ENCODE results near the gene WWOX. TPM values are rescaled to one million over a fixed set of nuclear protein-coding genes. Genes with fewer than 3 reads are reported as not detected.

The WWOX gene
- total and polyA plus RNA-seq, 7 donors: 7.1 to 46.8 (median 16.1) TPM

DNA sequence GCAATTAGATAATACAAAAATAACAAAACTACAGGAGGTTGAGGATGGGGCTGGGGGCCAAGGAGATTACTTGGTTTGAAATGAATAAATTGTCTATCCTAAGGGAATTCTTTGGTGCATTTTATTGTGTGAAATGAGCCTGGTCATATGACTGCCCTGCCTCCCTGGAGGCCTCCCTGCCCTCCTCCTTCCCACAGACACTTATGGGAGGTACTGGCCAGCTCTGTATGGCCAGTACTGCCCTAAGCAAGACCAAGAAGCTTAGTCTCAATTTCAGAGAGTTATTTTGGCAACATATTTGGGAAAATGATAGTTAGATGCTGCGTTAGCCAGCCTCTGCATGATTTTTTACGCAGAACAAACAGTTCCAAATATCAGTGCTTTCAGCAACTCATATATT lies 511.9 kb downstream of the WWOX start:
- Histone ChIP-seq H3K4me1 (peaks cover 0 to 29% (median 16%) of the 10 kb centered on the region in 4 donors), H3K4me3 (no peak overlapping the region), H3K9me3 (no peaks in the 10 kb centered on the region), H3K36me3 (no peaks in the 10 kb centered on the region), H3K27ac (no peak overlapping the region), H3K27me3 (no peaks in the 10 kb centered on the region)
- intact Hi-C loops (cut with DNase I): no loop called here
- 97 to 100% methylated on average over 2 of the region's 2 CpGs for WGBS, 2 donors
- no peak for TF ChIP-seq POLR2A (IDR thresholded peaks at IDR 0.05)
- DNase-seq: no peak

DNA sequence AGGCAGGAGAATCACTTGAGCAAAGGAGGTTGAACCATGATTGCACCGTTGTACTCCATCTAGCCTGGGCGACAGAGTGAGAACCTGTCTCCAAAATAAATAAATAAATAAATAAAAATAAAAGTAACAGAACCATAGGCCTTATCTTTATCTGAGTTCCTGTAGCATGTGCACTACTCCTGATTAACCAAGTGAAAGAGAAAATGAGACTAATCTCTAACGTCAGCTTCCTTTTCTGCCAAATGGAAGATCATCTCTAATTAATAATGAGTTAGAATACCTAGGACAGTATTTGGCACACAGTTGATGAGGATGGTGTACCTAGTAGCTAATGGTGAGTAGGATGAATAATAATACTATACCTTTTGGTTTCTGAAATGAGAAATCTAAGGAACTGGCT lies 520.4 kb downstream of the WWOX start:
- H3K27me3 ChIP-seq: no peaks in the 10 kb centered on the region
- WGBS, 2 donors: 61 to 62% methylated on average over 3 of the region's 3 CpGs
- H3K36me3 ChIP-seq: no peaks in the 10 kb centered on the region
- H3K4me1 ChIP-seq: no peaks in the 10 kb centered on the region
- H3K27ac ChIP-seq: no peak overlapping the region
- no peak for DNase-seq
- no peak overlapping the region for H3K4me3 ChIP-seq
- H3K9me3 ChIP-seq: peaks cover 0 to 4% (median 0%) of the 10 kb centered on the region in 4 donors
- intact Hi-C loops (cut with DNase I): no loop called here
- TF ChIP-seq, protein P1, sequence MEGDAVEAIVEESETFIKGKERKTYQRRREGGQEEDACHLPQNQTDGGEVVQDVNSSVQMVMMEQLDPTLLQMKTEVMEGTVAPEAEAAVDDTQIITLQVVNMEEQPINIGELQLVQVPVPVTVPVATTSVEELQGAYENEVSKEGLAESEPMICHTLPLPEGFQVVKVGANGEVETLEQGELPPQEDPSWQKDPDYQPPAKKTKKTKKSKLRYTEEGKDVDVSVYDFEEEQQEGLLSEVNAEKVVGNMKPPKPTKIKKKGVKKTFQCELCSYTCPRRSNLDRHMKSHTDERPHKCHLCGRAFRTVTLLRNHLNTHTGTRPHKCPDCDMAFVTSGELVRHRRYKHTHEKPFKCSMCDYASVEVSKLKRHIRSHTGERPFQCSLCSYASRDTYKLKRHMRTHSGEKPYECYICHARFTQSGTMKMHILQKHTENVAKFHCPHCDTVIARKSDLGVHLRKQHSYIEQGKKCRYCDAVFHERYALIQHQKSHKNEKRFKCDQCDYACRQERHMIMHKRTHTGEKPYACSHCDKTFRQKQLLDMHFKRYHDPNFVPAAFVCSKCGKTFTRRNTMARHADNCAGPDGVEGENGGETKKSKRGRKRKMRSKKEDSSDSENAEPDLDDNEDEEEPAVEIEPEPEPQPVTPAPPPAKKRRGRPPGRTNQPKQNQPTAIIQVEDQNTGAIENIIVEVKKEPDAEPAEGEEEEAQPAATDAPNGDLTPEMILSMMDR (IDR thresholded peaks at IDR 0.05): no peak
- TF ChIP-seq POLR2AphosphoS5 (IDR thresholded peaks at IDR 0.05) (no peak), EP300 (IDR thresholded peaks at IDR 0.05) (no peak), POLR2A (IDR thresholded peaks at IDR 0.05) (no peak)

DNA sequence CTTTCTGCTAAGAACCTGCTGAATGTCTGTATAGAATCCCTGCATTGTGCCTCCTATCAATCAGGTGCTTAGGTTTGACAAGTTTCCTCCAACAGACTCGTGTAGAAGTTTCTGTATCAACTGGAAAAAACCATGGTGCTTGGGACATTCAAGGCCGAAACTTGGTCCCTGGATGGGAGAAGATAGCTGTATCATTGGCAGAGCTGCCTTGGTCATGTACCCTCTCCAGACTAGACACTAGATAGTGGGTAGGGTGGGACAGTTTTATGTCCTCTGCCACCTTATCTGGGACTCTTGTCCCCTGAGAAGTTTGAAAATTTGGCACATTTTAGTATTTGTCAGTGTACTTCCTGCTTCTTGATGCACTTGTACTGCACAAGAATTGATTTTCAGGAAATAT lies 520.8 kb downstream of the WWOX start:
- H3K9me3 ChIP-seq: peaks cover 0 to 4% (median 0%) of the 10 kb centered on the region in 4 donors
- no peak for DNase-seq
- WGBS, 2 donors: 81 to 86% methylated on average over 2 of the region's 2 CpGs
- H3K27me3 ChIP-seq: no peaks in the 10 kb centered on the region
- H3K36me3 ChIP-seq: no peaks in the 10 kb centered on the region
- TF ChIP-seq EP300 (IDR thresholded peaks at IDR 0.05): no peak
- no peak for TF ChIP-seq POLR2AphosphoS5 (IDR thresholded peaks at IDR 0.05)
- TF ChIP-seq, protein P1 (IDR thresholded peaks at IDR 0.05): no peak
- TF ChIP-seq POLR2A (IDR thresholded peaks at IDR 0.05): no peak
- no peak overlapping the region for H3K4me3 ChIP-seq
- H3K4me1 ChIP-seq: no peaks in the 10 kb centered on the region
- no peak overlapping the region for H3K27ac ChIP-seq
- intact Hi-C loops (cut with DNase I): no loop called here

DNA sequence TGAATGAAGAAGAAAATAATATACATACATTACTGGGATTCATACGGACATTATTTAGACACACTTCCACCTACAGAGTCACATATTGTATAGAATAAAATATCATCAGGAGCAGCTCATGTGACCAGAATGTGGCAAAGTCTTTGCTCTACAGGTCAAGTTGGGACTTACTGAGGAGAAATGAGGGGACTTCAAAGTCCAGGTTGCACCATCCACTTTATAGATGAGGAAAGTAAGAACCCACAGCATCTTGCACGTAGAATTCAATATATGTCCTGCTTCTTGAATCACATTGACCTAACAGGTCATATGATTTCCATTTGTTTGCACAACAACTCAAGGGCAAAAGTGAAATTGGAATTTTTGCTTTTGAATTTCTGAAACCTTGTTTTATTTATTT lies 524.3 kb downstream of the WWOX start:
- Histone ChIP-seq H3K4me3 (no peak overlapping the region), H3K36me3 (no peaks in the 10 kb centered on the region)
- TF ChIP-seq POLR2A (IDR thresholded peaks at IDR 0.05) (no peak), EP300 (IDR thresholded peaks at IDR 0.05) (no peak), POLR2AphosphoS5 (IDR thresholded peaks at IDR 0.05) (no peak)
- TF ChIP-seq, protein P1 (IDR thresholded peaks at IDR 0.05): no peak

DNA sequence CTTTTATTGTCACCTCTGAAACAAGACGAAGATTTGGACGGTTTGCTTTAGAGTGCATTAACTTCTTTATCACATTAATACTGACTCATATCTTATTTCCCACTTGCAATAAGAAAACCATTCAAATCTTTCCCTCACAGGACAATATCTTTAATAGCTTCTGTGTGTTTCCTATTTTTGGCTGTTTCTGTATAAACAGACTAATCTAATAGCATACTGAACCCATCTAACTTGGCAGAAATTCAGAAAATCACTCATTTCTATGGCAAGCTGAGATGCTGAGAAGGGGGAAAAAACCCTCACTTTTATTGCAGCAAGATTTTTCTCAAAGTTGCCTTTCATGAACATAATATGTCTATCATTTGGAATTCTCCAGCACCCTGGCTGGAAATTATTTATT lies 524.9 kb downstream of the WWOX start:
- intact Hi-C loops (cut with DNase I): no loop called here
- Histone ChIP-seq H3K4me1 (peaks cover 0 to 4% (median 0%) of the 10 kb centered on the region in 4 donors), H3K27me3 (no peaks in the 10 kb centered on the region), H3K4me3 (no peak overlapping the region), H3K36me3 (no peaks in the 10 kb centered on the region), H3K27ac (no peak overlapping the region), H3K9me3 (peaks cover 0 to 4% (median 0%) of the 10 kb centered on the region in 4 donors)
- DNase-seq: no peak
- WGBS, 2 donors: 72 to 79% methylated on average over 2 of the region's 2 CpGs
- TF ChIP-seq POLR2AphosphoS5 (IDR thresholded peaks at IDR 0.05): no peak
- TF ChIP-seq, protein P1 (IDR thresholded peaks at IDR 0.05): no peak

More for the DNA sequence above, 524.3 kb downstream of the WWOX start:
- DNase-seq: no peak
- peaks cover 0 to 4% (median 0%) of the 10 kb centered on the region in 4 donors for H3K9me3 ChIP-seq
- H3K27me3 ChIP-seq: no peaks in the 10 kb centered on the region
- H3K4me1 ChIP-seq: peaks cover 0 to 3% (median 0%) of the 10 kb centered on the region in 4 donors
- no peak overlapping the region for H3K27ac ChIP-seq
- intact Hi-C loops (cut with DNase I): no loop called here
- WGBS, 2 donors: 89 to 90% methylated on average over 2 of the region's 2 CpGs
